Activated T-helper 9 cell treated with anti-CD3 and anti-CD28 coated beads, Interleukin-2, amount 50 U/mL, for 16 hours (primary cell): ENCODE results near the gene ANKRD36.
"Not testable (repeated sequence)": the region's sequence is repeated elsewhere in the genome, so short reads cannot be mapped to it uniquely, and the experiment has no call there.

Experiments used
- DNase-seq: peaks from one replicate; pipeline ENCODE4 v3.0.0-alpha.2; 2020; ENCODE audit warnings: low read depth

ANKRD36 gene

DNA sequence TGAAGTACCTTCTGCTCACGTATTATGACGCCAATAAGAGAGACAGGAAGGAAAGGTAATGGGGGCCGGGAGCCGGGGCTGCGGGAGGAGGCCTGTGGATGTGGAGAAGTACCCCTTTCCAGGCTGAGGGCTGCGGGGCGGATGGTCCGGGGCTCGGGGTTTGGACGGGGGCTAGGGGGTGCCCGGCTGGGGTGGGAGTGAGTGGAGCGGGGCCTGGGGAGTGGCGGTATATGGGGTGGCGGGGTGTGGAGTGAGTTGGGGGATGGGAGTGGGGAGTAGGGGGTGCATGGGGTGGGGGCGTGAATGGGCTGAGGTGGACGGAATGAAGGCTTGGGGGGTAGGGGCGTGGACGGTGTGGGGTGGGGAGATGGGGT is 916 bp downstream of the ANKRD36 start:
- DNase-seq: not testable (repeated sequence)

DNA sequence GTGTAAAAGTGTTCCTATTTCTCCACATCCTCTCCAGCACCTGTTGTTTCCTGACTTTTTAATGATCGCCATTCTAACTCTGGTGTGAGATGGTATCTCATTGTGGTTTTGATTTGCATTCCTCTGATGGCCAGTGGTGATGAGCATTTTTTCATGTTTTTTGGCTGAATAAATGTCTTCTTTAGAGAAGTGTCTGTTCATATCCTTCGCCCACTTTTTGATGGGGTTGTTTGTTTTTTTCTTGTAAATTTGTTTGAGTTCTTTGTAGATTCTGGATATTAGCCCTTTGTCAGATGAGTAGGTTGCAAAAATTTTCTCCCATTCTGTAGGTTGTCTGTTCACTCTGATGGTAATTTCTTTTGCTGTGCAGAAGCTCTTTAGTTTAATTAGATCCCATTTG is 16.1 kb downstream of the ANKRD36 start:
- DNase-seq: not testable (repeated sequence)

DNA sequence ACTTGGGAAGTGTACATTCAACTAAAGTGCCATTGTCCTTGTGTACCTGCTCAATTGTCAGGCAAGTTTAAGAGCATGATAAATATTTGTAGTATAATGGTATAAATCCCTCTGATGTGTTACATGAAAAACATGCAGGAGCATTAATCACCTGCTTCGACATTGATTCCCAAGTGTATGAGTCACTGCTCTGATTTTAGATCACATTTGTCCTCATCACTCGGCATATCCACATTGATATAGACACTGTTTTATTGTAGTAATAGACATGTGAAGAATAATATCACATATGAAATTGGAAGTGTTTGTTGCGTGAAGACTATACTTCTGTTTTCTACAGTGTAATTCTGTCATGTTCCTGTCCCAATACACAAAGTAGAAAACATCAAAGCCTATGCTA is 31.1 kb downstream of the ANKRD36 start:
- DNase-seq: not testable (repeated sequence)

DNA sequence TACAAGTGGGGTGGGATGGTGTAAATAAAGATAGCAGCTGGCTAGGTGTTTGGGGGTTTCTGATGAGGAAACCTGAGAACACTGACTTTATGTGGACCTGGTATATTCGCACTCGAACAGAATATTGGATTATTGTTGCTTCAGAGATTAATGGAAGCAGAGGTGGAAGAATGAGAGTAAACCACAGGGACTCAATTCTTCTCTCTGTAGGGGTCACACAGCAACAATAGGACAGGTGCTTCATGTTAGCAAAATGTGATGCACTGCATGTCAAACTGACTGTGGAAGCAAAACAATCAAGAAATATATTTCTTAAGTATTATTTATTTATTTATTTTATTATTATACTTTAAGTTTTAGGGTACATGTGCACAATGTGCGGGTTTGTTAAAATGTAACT is 53.6 kb downstream of the ANKRD36 start:
- DNase-seq: not testable (repeated sequence)

DNA sequence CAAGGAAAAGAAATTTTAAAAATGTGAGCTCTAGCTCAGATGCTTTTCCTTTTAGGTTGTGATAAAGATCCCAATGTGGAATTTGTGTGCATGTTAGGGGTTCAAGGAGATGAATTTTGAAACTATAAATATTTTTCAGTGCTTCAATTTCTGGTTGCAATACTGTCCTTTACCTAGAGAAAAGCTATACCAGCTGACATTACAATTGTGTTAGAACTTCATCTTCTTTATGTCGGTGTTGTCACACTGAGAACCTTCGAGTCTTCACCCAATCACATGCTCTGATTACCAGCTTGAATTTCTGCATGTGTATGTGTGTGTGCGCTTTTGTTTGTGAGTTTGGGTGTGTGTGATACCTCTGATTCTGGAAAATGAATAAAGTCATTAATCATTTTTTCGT is 55.0 kb downstream of the ANKRD36 start:
- DNase-seq: not testable (repeated sequence)

DNA sequence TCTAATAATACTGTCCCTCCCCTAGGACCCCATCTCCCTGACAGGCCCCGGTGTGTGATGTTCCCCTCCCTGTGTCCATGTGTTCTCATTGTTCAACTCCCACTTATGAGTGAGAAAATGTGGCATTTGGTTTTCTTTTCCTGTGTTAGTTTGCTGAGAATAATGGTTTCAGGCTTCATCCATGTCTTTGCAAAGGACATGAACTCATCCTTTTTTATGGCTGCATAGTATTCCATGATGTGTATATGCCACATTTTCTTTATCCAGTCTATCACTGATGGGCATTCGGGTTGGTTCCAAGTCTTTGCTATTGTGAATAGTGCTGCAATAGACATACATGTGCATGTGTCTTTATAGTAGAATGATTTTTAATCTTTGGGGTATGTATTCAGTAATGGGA is 55.6 kb downstream of the ANKRD36 start:
- not testable (repeated sequence) for DNase-seq

DNA sequence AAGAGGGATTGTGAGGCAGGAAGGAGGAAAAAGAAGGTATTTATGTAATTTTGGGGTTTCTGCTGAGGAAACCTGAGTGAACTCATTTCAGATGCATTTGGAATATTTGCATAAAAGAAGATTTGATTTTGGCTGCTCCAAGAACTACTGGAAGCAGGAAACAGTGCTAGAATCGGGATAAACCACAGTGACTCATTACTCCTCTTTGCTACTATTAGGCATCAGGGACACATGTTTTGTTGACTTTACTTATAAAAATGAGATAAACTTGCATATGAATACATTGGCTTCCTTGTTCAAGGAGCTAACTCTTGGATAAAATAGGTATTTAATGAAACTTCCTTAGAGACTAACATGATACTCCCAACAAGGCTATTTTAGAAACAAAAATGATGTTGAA is 67.4 kb downstream of the ANKRD36 start:
- DNase-seq: not testable (repeated sequence)

DNA sequence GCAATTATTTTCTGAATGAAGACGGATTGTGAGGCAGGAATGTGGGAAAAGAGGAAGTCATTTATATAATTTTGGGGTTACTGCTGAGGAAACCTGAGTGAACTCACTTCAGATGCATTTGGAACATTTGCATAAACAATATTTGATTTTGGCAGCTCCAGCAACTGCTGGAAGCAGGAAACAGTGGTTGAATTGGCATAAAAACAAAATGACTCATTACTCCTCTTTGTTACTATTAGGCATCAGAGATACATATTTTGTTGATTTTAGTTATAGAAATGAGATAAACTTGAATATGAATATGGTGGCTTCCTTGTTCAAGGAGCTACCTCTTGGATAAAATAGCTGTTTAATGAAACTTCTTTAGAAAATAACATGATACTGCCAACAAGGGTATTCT is 82.4 kb downstream of the ANKRD36 start:
- not testable (repeated sequence) for DNase-seq

DNA sequence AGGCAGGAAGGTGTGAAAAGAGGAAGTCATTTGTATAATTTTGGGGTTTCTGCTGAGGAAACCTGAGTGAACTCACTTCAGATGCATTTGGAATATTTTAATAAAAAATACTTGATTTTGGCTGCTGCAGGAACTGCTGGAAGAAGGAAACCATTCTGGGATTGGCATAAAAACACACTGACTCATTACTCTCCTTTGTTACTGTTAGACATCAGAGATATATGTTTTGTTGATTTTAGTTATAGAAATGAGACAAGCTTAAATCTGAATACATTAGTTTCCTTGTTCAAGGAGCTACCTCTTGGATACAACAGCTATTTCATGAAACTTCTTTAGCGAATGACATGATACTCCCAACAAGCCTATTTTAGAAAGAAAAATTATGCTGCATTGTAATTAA is 84.3 kb downstream of the ANKRD36 start:
- DNase-seq: not testable (repeated sequence)

DNA sequence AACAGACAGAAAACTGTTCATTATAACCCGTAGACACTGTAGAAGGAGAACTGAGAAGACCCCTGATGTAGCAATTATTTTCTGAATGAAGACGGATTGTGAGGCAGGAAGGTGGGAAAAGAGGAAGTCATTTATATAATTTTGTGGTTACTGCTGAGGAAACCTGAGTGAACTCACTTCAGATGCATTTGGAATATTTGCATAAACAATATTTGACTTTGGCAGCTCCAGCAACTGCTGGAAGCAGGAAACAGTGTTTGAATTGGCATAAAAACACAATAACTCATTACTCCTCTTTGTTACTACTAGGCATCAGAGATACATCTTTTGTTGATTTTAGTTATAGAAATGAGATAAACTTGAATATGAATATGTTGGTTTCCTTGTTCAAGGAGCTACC is 87.9 kb downstream of the ANKRD36 start:
- not testable (repeated sequence) for DNase-seq

DNA sequence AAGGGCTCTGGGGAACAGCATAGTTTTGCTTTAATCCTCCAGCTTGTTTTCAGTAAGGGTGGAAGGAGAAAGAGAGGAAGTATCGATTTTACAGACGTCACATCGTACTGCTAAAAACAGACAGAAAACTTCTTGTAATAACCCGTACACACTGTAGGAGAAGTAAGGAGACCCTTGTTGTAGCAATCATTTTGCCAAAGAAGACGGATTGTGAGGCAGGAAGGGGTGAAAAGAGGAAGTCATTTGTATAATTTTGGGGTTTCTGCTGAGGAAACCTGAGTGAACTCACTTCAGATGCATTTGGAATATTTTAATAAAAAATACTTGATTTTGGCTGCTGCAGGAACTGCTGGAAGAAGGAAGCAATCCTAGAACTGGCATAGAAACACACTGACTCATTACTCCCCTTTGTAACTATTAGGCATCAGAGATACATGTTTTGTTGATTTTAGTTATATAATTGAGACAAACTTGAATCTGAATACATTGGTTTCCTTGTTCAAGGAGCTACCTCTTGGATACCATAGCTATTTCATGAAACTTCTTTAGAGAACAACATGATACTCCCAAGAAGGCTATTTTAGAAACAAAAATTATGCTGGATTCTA is 89.8 kb downstream of the ANKRD36 start:
- not testable (repeated sequence) for DNase-seq

DNA sequence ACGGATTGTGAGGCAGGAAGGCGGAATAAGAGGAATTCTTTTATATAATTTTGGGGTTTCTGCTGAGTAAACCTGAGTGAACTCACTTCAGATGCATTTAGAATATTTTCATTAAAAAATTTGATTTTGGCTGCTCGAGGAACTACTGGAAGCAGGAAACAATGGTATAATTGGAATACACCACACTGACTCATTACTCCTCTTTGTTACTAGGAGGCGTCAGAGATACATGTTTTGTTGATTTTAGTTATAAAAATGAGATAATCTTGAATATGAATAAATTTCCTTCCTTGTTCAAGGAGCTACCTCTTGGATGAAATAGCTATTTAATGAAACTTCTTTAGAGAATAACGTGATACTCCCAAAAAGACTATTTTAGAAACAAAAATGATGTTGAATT is 97.4 kb downstream of the ANKRD36 start:
- no peak for DNase-seq

DNA sequence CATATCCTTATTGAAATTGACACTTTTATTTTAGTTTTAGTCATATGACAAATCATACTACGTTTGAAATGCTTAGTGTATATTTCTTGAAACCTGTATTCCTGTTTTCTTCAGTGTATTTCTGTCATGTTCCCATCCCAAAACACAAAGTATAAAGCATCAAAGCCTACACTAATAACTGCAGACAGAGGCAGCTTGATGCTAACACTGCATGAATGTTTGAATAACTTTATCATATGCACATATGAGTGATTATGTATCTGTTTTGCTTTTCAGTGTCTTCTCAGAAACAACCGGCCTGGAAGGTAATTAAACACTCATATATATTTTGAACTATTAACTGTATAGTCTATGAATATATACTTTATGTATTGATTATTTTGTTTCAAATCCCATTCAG is 102.1 kb downstream of the ANKRD36 start:
- not testable (repeated sequence) for DNase-seq

DNA sequence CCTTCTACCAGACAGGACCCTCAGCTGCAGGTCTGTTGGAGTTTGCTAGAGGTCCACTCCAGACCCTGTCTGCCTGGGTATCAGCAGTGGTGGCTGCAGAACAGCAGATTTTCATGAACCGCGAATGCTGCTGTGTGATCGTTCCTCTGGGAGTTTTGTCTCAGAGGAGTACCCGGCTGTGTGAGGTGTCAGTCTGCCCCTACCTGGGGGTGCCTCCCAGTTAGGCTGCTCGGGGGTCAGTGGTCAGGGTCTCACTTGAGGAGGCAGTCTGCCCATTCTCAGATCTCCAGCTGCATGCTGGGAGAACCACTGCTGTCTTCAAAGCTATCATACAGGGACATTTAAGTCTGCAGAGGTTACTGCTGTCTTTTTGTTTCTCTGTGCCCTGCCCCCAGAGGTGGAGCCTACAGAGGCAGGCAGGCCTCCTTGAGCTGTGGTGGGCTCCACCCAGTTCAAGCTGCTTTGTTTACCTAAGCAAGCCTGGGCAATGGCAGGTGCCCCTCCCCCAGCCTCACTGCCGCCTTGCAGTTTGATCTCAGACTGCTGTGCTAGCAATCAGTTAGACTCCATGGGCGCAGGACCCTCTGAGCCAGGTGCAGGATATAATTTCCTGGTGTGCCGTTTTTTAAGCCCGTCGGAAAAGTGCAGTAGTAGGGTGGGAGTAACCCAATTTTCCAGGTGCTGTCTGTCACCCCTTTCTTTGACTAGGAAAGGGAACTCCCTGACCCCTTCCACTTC is 118.1 kb downstream of the ANKRD36 start:
- not testable (repeated sequence) for DNase-seq

DNA sequence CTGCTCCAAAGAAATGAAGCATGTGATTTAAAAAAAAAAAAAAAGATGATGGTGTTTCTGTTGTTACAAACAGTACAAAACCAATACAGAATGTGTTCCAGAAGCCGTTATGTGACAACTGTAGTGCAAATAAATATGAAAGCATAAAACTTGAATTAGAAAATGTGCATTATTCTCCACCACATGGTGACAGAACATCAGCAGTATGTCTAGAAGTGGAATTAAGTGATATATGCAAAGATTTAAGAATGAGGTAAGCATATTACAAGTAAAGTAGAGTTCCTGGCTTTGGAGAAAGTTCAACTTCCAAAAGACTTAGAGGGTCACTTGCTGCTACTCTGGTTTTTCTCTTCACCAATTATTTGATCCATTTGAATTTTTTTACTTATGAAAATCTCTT is 120.0 kb downstream of the ANKRD36 start:
- DNase-seq: not testable (repeated sequence)

DNA sequence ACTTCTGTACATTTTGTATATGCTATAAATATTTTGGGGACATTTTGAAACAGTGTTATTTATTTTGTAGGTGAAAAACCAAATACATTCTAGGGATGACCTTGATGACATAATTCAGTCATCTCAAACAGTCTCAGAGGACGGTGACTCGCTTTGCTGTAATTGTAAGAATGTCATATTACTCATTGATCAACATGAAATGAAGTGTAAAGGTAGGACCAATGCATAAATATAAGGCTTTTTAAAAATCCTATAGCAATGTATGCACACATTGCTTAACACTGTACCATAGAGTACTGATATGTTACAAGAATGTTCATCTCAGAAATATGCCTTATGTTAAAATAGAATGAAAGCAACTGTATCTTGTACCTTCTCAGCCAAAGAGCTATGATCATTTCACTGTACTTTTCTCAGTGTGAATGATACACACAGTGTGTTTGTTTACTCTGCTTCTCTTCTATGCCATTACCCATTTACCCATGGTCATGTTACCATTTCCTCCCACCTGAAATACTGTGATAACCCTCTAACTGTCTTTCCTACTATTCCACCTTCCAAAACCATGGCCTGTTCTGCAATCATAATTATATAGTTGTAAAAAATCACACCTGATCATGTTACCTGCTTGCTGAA is 120.8 kb downstream of the ANKRD36 start:
- not testable (repeated sequence) for DNase-seq

DNA sequence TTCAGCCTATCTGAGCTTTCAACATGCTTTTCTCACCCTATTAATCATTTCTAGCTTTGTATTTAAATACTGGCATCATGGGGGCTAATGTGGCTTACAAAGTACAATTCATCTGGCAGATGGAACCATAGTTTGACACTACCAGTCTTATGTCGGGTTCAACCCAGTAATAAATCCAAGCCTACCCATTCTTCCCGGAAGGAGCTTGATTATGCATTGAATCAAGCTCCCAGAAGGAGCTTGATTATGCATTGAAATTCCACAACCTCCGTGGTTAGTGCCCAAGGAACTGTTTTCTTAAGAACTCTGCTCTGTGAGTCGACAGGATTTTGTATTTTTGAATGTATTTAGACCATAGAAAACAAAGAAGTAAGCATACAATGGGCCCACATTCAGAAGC is 148.2 kb downstream of the ANKRD36 start:
- DNase-seq: not testable (repeated sequence)

DNA sequence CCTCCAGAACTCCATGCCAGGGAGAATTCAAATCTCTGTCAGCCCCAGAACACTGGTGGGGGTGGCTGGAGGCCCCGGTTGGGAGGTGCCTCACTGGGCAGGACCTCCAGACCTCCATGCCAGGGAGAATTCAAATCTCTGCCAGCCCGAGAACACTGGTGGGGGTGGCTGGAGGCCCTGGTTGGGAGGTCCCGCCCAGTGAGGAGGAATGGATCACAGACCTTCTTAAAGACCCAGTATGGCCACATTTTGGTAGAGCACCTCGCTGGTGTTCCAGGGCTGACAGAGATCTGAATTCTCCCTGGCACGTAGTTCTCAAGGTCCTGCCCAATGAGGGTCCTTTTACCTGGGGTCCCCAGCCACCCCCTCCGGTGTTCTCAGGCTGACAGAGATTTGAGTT is 153.5 kb downstream of the ANKRD36 start:
- not testable (repeated sequence) for DNase-seq

DNA sequence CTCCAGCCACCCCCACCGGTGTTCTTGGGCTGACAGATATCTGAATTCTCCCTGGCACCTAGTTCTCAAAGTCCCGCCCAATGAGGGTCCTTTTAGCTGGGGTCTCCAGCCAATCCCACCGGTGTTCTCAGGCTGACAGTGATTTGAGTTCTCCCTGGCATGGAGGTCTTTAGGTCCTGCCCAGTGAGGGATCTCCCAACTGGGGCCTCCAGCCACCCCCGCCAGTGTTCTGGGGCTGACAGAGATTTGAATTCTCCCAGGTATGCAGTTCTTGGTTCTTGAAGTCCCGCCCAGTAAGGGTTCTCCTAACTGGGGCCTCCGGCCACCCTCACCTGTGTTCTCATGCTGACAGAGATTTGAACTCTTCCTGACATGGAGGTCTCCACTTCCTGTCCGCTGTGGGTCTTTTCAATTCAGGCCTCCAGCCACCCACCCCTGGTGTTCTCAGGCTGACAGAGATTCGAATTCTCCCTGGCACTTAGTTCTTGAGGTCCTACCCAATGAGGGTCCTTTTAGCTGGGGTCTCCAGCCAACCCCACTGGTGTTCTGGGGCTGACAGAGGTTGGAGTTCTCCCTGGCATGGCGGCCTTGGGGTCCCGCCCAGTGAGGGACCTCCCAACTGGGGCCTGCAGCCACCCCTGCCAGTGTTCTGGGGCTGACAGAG is 154.6 kb downstream of the ANKRD36 start:
- no peak for DNase-seq

DNA sequence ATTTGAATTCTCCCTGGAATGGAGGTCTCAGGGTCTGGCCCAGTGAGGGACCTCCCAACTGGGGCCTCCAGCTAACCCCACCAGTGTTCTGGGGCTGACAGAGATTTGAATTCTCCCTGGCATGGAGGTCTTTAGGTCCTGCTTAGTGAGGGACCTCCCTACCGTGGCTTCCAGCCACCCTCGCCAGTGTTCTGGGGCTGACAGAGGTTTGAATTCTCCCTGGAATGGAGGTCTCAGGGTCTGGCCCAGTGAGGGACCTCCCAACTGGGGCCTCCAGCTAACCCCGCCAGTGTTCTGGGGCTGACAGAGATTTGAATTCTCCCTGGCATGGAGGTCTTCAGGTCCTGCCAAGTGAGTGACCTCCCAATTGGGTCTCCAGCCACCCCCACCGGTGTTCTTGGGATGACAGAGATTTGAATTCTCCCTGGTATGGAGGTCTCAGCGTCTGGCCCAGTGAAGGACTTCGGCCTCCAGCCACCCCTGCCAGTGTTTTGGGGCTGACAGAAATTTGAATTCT is 155.2 kb downstream of the ANKRD36 start:
- not testable (repeated sequence) for DNase-seq

DNA sequence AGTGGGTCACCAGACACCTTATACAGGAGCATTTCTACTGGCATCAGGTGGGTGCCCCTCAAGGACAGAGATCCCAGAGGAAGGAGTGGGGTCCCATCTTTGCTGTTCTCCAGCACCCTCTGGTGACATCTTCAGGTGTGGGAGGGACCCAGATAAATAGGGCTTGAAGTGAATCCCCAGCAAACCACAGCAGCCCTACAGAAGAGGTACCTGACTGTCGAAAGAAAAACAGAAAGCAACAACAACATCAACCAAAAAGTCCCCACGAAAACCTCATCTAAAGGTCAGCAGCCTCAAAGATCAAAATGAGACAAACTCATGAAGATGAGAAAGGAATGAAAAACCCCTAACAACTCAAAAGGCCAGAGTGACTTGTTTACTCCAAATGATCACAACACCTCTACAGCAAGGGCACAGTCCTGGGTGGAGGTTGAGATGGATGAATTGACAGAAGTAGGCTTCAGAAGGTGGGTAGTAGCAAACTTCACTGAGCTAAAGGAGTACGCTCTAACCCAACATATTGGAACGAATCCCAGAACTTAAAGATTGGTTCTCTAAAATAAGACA is 163.4 kb downstream of the ANKRD36 start:
- not testable (repeated sequence) for DNase-seq

DNA sequence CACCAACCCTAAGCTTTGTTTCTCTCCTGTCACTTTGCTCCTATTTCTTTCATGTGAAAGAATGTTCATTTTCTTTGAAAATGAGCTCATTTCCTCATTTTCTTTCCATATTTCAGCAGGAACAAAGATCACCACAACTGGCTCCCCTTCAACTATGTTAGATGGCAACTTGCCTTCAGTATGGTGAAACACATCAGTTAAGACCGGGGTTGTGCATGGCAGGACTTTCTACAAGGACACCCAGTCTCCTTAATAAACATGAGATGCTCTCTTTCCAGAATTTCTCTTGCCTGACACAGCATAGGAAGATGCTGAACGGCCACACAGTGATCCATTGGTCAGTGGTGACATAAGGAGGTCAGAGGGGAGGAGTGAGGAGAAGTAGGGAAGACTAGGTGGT is 172.2 kb downstream of the ANKRD36 start:
- not testable (repeated sequence) for DNase-seq
